Iris pigment epithelial cell (primary cell): ENCODE measurements around the gene SCN4A.
"Not testable (repeated sequence)": the region's sequence is repeated elsewhere in the genome, so short reads cannot be mapped to it uniquely, and the experiment has no call there.

ENCODE experiments used
- DNase-seq: peaks from one replicate; pipeline ENCODE4 v3.0.0-alpha.2; 2011; ENCODE audit warnings: low read depth

Gene SCN4A

GRCh38 chr17:63984651-63985386 is 12.1 kb upstream of the SCN4A start:
- peak; percentile 91 for DNase-seq

- peak; percentile 30 for DNase-seq
These were observed 11.5 kb upstream of the SCN4A start for GRCh38 chr17:63984236-63984635.

GRCh38 chr17:63983320-63983719 is 10.6 kb upstream of the SCN4A start:
- no peak for DNase-seq

GRCh38 chr17:63982641-63983040 is 9.9 kb upstream of the SCN4A start:
- not testable (repeated sequence) for DNase-seq

DNA sequence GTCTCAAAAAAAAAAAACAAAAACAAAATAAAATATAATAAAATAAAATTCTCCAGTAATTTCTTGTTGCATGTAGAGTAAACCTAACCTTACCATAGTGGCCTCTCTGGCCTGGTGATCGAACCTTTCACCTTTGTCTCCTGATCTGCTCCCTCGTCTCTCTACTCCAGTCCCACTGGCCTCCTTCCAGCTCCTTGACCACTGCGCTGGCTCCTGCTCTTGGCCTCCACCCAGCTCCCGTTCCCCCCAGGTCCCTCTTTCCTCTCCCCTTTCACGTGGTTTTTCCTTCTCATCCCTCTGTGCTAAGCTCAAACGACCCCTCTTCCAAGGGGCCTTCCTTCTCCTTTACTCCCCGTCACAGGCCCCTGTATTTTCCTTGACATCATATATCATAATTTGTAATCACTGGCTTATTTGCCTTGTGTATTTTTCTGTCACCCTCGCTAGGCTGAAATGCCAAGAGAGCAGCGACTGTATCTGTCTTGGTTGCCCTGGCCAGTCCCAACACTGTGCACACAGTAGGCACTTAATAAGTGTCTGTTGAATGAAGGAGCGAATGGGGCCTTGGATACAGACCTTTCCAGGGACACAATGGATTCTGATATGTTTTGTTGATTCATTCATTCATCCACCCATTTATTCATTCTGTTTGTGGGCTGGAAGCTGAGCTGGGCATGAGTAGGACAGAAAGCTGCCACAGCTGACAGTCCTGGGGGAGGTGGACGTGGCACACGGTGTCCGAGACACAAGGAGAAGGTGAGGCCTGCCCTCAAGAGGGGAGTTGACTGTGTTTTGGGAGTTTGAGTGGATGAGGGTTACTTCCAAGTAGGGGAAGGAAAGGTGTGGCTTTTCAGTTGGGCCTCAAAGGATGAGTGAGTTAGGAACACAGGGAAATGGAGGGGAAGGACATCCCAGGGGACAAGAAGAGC is 5.8 kb upstream of the SCN4A start:
- no peak for DNase-seq

GRCh38 chr17:63976702-63977101 is 4.0 kb upstream of the SCN4A start:
- no peak for DNase-seq

- no peak for DNase-seq
These were observed 2.9 kb upstream of the SCN4A start for GRCh38 chr17:63975541-63976092.

- peak; percentile 50 for DNase-seq
These were observed 2.0 kb upstream of the SCN4A start for GRCh38 chr17:63974594-63975192.

DNA sequence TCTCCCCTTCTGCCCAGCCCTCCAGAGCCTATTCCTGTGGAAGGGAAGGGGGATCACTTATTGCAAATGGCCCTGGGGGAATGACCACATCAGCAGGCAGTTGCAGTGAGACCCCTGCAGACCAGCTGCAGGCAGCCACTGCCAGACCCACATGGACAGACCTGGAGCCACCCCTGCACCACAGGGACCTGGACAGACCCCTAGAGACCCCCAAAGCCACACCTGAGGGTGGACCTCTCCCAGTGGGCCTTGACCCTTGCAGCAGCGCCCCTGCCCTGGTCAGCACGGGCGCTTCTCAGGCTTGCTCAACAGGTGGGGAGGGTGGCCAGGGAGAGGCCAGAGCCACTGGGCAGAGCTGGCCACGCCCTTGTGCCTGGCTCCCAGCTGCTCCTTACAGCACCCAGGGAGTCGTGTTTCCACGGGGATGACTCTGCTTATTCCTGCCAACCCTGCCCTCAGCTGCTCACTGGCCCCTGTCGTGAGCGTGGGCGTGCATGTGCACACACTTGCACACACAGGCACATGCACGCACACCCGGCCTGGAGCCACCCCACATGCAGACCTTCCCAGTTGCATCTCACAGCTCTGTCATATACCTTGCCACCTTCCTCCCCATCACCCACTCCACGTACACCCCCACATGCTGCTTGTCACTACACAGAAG is 1.3 kb upstream of the SCN4A start:
- no peak for DNase-seq

GRCh38 chr17:63973247-63973646 is 529 bp upstream of the SCN4A start:
- no peak for DNase-seq

GRCh38 chr17:63969278-63969677 is 3.4 kb downstream of the SCN4A start:
- DNase-seq = no peak

DNA sequence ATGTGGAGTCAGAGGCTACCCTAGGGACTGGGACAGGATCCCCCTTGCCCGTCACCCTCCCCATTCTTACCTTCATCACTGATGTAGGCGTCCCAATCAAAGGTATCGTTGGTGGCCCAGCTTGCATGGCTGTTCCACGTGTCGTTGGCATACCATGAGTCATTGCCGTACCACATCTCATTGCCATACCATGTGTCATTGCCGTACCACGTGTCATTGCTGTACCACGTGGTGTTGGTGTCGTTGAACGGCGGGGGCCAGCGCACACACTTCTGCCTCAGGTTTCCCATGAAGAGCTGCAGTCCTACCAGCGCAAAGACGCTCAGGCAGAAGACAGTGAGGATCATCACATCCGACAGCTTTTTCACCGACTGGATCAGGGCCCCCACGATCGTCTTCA is 4.8 kb downstream of the SCN4A start:
- no peak for DNase-seq

DNA sequence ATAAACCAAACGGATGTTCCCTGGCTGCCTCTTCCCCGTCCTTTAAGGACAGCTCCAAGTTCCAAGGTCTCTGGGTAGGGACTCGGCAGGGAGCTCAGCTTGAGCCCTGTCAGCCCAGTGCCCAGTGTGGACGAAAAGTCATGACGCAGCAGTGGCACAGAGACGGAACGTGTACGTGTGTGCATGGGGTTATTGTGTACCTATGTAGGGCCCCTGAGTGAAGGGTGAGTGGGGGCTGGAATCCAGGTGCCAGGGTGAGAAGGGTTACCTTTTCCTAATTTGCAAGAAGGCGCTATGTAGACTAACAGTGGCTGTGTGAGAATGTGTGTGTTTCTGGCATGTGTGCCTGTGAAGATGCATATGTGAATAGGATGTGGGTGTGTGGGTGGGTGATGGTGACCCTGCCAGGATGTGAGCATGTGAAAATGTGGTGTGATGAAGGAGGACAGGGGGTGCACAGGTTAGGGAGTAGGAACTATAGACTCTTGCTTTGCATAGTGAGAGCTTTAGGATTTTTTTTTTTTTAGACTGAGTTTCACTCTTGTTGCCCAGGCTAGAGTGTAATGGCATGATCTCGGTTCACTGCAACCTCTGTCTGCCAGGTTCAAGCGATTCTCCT is 6.0 kb downstream of the SCN4A start:
- DNase-seq = no peak

GRCh38 chr17:63963123-63963522 is 9.6 kb downstream of the SCN4A start:
- DNase-seq = no peak

GRCh38 chr17:63962298-63962744 is 10.4 kb downstream of the SCN4A start:
- no peak for DNase-seq

- DNase-seq = peak; percentile 72
These were observed 11.1 kb downstream of the SCN4A start for GRCh38 chr17:63961355-63962212.

DNA sequence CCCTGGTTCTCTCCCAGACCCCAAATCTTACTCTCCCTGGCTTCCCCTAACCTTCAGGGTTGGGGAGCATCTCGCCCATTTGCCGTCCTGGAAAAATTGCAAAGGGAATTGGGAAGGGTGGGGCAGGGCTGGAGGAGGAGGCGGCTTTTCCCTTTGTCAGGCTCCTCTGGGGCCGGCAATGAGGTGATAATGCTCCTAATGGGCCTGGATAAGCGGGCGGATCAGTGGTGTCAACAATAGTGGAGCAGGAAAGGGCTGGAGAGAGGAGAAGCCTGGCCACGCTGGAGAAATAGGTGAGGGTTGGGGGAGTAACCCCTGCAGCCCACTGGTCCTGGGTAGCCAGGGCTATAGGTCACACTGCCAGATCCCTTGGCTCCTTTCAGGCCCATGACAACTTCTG is 12.3 kb downstream of the SCN4A start:
- no peak for DNase-seq

DNA sequence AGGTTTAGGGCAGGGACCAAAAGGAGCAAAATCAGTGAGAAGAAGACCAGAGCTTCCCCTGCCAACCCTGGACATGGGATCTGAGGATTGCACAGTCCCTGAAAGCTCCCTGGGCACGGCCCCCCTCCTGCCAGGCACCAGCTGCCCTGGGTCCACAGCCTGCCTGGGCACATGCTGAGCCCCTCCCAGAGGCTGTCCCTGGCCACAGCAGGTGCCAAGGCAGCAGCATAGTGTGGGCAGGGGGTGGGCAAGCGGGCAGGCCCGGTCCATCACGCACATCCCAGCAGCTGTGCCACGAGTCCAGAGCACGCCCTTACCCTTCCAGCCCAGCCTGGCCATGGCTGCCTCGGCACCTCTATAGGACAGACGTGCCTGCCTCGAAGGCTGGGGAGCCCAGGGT is 12.7 kb downstream of the SCN4A start:
- DNase-seq = no peak

DNA sequence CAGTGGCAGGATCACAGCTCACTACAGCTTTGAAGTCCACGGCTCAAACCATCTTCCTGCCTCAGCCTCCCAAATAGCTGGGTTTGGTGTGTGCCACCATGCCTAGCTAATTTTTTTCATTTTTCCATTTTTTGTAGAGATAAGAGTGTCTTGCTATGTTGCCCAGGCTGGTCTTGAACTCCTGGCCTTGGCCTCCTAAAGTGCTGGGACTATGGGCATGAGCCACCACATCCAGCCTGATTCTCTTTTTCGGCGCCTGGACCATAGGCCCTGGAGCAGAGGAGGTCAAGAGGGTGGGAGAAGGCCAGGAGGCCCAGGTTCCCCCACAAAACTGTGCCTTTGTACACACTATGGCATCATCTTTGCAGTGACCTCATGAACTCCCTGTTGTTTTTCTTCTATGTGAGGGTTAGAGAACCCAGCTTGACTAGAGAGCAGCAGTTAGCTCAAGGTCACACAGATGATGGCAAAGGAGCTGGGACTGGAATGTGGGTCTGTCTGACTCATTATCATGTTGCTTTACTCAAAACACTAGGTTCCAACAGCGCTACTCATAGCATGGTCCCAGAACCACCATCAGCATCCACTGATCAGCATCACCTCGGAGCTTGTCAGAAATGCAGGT is 16.3 kb downstream of the SCN4A start:
- peak; percentile 76 for DNase-seq

GRCh38 chr17:63955791-63956190 is 16.9 kb downstream of the SCN4A start:
- DNase-seq = no peak
